Measurements from ENCODE around the gene OVCH1.

OVCH1 gene, protein sequence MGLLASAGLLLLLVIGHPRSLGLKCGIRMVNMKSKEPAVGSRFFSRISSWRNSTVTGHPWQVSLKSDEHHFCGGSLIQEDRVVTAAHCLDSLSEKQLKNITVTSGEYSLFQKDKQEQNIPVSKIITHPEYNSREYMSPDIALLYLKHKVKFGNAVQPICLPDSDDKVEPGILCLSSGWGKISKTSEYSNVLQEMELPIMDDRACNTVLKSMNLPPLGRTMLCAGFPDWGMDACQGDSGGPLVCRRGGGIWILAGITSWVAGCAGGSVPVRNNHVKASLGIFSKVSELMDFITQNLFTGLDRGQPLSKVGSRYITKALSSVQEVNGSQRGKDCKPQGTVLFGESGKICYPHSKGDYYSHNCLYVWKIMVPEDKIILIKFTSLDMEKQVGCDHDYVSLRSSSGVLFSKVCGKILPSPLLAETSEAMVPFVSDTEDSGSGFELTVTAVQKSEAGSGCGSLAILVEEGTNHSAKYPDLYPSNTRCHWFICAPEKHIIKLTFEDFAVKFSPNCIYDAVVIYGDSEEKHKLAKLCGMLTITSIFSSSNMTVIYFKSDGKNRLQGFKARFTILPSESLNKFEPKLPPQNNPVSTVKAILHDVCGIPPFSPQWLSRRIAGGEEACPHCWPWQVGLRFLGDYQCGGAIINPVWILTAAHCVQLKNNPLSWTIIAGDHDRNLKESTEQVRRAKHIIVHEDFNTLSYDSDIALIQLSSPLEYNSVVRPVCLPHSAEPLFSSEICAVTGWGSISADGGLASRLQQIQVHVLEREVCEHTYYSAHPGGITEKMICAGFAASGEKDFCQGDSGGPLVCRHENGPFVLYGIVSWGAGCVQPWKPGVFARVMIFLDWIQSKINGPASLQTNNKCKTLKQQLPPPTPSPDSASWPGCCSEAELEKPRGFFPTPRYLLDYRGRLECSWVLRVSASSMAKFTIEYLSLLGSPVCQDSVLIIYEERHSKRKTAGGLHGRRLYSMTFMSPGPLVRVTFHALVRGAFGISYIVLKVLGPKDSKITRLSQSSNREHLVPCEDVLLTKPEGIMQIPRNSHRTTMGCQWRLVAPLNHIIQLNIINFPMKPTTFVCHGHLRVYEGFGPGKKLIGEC

GRCh38 chr12:29497588-29497987 lies at the start of gene OVCH1:
TSS of gene OVCH1 (minus strand) at chr12:29497686. CDS start at chr12:29497686, 0 bp downstream.
- Histone ChIP-seq H3K27ac (ENCODE audit: low read depth, low read length) (no peak within 1 kb of the TSS), H3K4me1 (ENCODE audit: control insufficient read depth, insufficient read depth, low read length) (no peaks in the 10 kb centered on the region), H3K9ac (ENCODE audit: low read depth, low read length) (no peak within 1 kb of the TSS), H3K27me3 (ENCODE audit: control insufficient read depth, insufficient read depth, low read length) (no peaks in the 10 kb centered on the region), H3K9me3 (ENCODE audit: control insufficient read depth, insufficient read depth, low read length) (no peaks in the 10 kb centered on the region), H3K4me3 (ENCODE audit: low read depth, low read length) (no peak within 1 kb of the TSS), H3K36me3 (ENCODE audit: control insufficient read depth, insufficient read depth, low read length) (no peaks in the 10 kb centered on the region)

- Histone ChIP-seq H3K27ac (ENCODE audit: low read depth, low read length) (no peak overlapping the region), H3K36me3 (ENCODE audit: control insufficient read depth, insufficient read depth, low read length) (no peaks in the 10 kb centered on the region), H3K9me3 (ENCODE audit: control insufficient read depth, insufficient read depth, low read length) (no peaks in the 10 kb centered on the region), H3K4me1 (ENCODE audit: control insufficient read depth, insufficient read depth, low read length) (peaks cover 14% of the 10 kb centered on the region), H3K4me3 (ENCODE audit: low read depth, low read length) (no peak overlapping the region), H3K27me3 (ENCODE audit: control insufficient read depth, insufficient read depth, low read length) (no peaks in the 10 kb centered on the region), H3K9ac (ENCODE audit: low read depth, low read length) (no peak overlapping the region)
Measured at GRCh38 chr12:29547151-29547632, 49.7 kb upstream of the OVCH1 start.

GRCh38 chr12:29546000-29546399 lies 48.5 kb upstream of the OVCH1 start:
- Histone ChIP-seq H3K4me1 (ENCODE audit: control insufficient read depth, insufficient read depth, low read length) (peaks cover 14% of the 10 kb centered on the region), H3K27ac (ENCODE audit: low read depth, low read length) (no peak overlapping the region), H3K9ac (ENCODE audit: low read depth, low read length) (no peak overlapping the region), H3K4me3 (ENCODE audit: low read depth, low read length) (no peak overlapping the region), H3K36me3 (ENCODE audit: control insufficient read depth, insufficient read depth, low read length) (no peaks in the 10 kb centered on the region), H3K27me3 (ENCODE audit: control insufficient read depth, insufficient read depth, low read length) (no peaks in the 10 kb centered on the region), H3K9me3 (ENCODE audit: control insufficient read depth, insufficient read depth, low read length) (no peaks in the 10 kb centered on the region)

DNA sequence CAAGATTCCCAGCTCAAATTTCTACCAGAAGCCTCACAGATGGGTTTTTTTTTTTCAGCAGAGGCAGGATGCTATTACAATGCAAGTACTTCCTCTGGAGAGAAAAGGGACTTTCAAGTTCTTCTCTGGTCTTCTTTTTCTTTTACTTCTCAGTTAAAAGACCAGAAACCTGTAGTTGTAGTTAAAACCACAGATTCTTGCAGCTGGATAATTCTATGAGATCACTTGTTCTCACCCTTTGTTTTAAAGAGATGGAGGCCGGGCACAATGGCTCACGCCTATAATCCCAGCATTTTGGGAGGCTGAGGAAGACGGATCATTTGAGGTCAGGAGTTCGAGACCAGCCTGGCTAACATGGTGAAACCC lies 47.6 kb upstream of the OVCH1 start:
- Histone ChIP-seq H3K4me1 (ENCODE audit: control insufficient read depth, insufficient read depth, low read length) (peaks cover 14% of the 10 kb centered on the region), H3K27ac (ENCODE audit: low read depth, low read length) (no peak overlapping the region), H3K9me3 (ENCODE audit: control insufficient read depth, insufficient read depth, low read length) (no peaks in the 10 kb centered on the region), H3K9ac (ENCODE audit: low read depth, low read length) (no peak overlapping the region), H3K27me3 (ENCODE audit: control insufficient read depth, insufficient read depth, low read length) (no peaks in the 10 kb centered on the region), H3K36me3 (ENCODE audit: control insufficient read depth, insufficient read depth, low read length) (no peaks in the 10 kb centered on the region), H3K4me3 (ENCODE audit: low read depth, low read length) (no peak overlapping the region)

- Histone ChIP-seq H3K36me3 (ENCODE audit: control insufficient read depth, insufficient read depth, low read length) (no peaks in the 10 kb centered on the region), H3K9ac (ENCODE audit: low read depth, low read length) (no peak overlapping the region), H3K27ac (ENCODE audit: low read depth, low read length) (no peak overlapping the region), H3K27me3 (ENCODE audit: control insufficient read depth, insufficient read depth, low read length) (no peaks in the 10 kb centered on the region), H3K4me1 (ENCODE audit: control insufficient read depth, insufficient read depth, low read length) (peaks cover 14% of the 10 kb centered on the region), H3K9me3 (ENCODE audit: control insufficient read depth, insufficient read depth, low read length) (no peaks in the 10 kb centered on the region), H3K4me3 (ENCODE audit: low read depth, low read length) (no peak overlapping the region)
Measured at GRCh38 chr12:29544428-29545101, 47.1 kb upstream of the OVCH1 start.

DNA sequence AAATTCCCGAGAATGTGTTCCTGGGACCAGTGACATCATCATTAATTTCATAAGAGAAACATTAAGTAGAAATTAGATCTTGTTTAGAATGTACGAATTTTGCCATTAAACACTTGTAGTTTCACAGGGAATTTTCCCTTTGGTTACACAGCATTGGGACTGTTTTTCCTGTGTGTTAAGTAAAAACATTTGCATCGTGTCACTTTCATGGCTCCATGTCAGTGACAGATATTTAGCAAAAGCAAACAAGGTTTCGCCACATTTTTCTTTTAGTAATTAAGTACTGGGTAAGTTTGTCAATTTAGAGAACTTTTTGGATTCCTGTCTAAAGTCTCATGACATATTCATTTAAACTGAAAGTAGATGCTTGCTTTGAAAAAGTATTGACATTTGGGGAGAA lies 45.5 kb upstream of the OVCH1 start:
- Histone ChIP-seq H3K27me3 (ENCODE audit: control insufficient read depth, insufficient read depth, low read length) (no peaks in the 10 kb centered on the region), H3K4me3 (ENCODE audit: low read depth, low read length) (no peak overlapping the region), H3K9ac (ENCODE audit: low read depth, low read length) (no peak overlapping the region), H3K4me1 (ENCODE audit: control insufficient read depth, insufficient read depth, low read length) (peaks cover 14% of the 10 kb centered on the region), H3K9me3 (ENCODE audit: control insufficient read depth, insufficient read depth, low read length) (no peaks in the 10 kb centered on the region), H3K27ac (ENCODE audit: low read depth, low read length) (no peak overlapping the region), H3K36me3 (ENCODE audit: control insufficient read depth, insufficient read depth, low read length) (no peaks in the 10 kb centered on the region)

GRCh38 chr12:29537298-29537697 lies 39.8 kb upstream of the OVCH1 start:
- no peaks in the 10 kb centered on the region for H3K9me3 ChIP-seq (ENCODE audit: control insufficient read depth, insufficient read depth, low read length)
- H3K27me3 ChIP-seq (ENCODE audit: control insufficient read depth, insufficient read depth, low read length): no peaks in the 10 kb centered on the region
- no peaks in the 10 kb centered on the region for H3K4me1 ChIP-seq (ENCODE audit: control insufficient read depth, insufficient read depth, low read length)
- H3K36me3 ChIP-seq (ENCODE audit: control insufficient read depth, insufficient read depth, low read length): no peaks in the 10 kb centered on the region
- H3K27ac ChIP-seq (ENCODE audit: low read depth, low read length): no peak overlapping the region
- no peak overlapping the region for H3K9ac ChIP-seq (ENCODE audit: low read depth, low read length)
- H3K4me3 ChIP-seq (ENCODE audit: low read depth, low read length): no peak overlapping the region

GRCh38 chr12:29534935-29535334 lies 37.4 kb upstream of the OVCH1 start:
- Histone ChIP-seq H3K36me3 (ENCODE audit: control insufficient read depth, insufficient read depth, low read length) (no peaks in the 10 kb centered on the region), H3K4me1 (ENCODE audit: control insufficient read depth, insufficient read depth, low read length) (no peaks in the 10 kb centered on the region), H3K27me3 (ENCODE audit: control insufficient read depth, insufficient read depth, low read length) (no peaks in the 10 kb centered on the region), H3K27ac (ENCODE audit: low read depth, low read length) (no peak overlapping the region), H3K9me3 (ENCODE audit: control insufficient read depth, insufficient read depth, low read length) (no peaks in the 10 kb centered on the region), H3K4me3 (ENCODE audit: low read depth, low read length) (no peak overlapping the region), H3K9ac (ENCODE audit: low read depth, low read length) (no peak overlapping the region)

DNA sequence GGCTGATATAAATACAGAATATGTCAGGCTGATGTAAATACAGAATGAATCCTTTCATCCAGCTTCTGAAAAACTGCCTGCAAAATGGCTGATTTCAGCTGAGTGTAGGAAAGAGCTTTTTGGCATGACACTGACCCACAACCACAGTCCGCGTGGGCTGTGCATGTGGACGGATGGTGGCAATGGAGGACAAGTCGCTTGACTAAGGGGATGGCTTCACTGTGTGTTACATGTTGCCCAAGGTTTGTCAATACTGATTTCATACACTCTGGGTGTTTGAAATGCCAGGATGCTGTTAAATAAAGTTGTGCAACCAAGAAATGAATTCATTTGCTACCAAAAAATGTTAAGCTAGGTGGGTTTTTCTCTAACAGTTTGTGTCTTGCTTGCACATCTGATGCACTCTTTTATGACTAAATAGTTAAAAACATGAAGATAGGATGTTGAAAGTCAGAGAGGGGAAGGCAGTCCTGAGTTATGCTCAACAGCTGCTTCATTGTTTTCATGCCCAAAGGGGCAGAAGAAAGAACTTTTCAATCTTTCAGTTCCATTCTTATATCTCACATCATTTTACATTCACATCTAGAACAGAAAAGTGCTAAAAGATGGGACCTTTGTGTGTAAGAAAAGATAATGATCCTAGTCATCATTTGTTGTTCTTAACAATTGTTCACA lies 36.5 kb upstream of the OVCH1 start:
- Histone ChIP-seq H3K27ac (ENCODE audit: low read depth, low read length) (no peak overlapping the region), H3K4me3 (ENCODE audit: low read depth, low read length) (no peak overlapping the region), H3K9ac (ENCODE audit: low read depth, low read length) (no peak overlapping the region), H3K9me3 (ENCODE audit: control insufficient read depth, insufficient read depth, low read length) (no peaks in the 10 kb centered on the region), H3K36me3 (ENCODE audit: control insufficient read depth, insufficient read depth, low read length) (no peaks in the 10 kb centered on the region), H3K4me1 (ENCODE audit: control insufficient read depth, insufficient read depth, low read length) (no peaks in the 10 kb centered on the region), H3K27me3 (ENCODE audit: control insufficient read depth, insufficient read depth, low read length) (no peaks in the 10 kb centered on the region)

GRCh38 chr12:29531471-29531870 lies 34.0 kb upstream of the OVCH1 start:
- Histone ChIP-seq H3K27me3 (ENCODE audit: control insufficient read depth, insufficient read depth, low read length) (no peaks in the 10 kb centered on the region), H3K36me3 (ENCODE audit: control insufficient read depth, insufficient read depth, low read length) (no peaks in the 10 kb centered on the region), H3K4me1 (ENCODE audit: control insufficient read depth, insufficient read depth, low read length) (no peaks in the 10 kb centered on the region), H3K9me3 (ENCODE audit: control insufficient read depth, insufficient read depth, low read length) (no peaks in the 10 kb centered on the region), H3K4me3 (ENCODE audit: low read depth, low read length) (no peak overlapping the region), H3K9ac (ENCODE audit: low read depth, low read length) (no peak overlapping the region), H3K27ac (ENCODE audit: low read depth, low read length) (no peak overlapping the region)

All from HUES48 (cell line).